Cardiac muscle cell (in vitro differentiated cells and primary cell): ENCODE results near the gene NCAM2. TPM values are rescaled to one million over a fixed set of nuclear protein-coding genes. Genes with fewer than 3 reads are reported as not detected.

Source experiments
- DNase-seq, 2 donors: peaks; one replicate each; pipeline versions ENCODE4 v3.0.0 to v3.0.0-alpha.2; 2010 to 2017; ENCODE audit warnings: low read depth in 1 of 2, low spot score in 1 of 2
- H3K27ac ChIP-seq: fragments of 200-600 bp; sonication (generic); 2 replicates; pipeline ENCODE4 v1.5.1; 2016
- H3K27me3 ChIP-seq: fragments of 200-600 bp; sonication (generic); 2 replicates; pipeline ENCODE4 v1.6.0; 2016; ENCODE audit warnings: control low read depth
- H3K36me3 ChIP-seq: fragments of 200-600 bp; sonication (generic); 2 replicates; pipeline ENCODE4 v1.5.1; 2016; ENCODE audit warnings: control low read depth
- H3K4me1 ChIP-seq: fragments of 200-600 bp; sonication (generic); 2 replicates; pipeline ENCODE4 v1.8.1; 2017; ENCODE audit warnings: low read depth, mild to moderate bottlenecking, mixed run types
- H3K4me3 ChIP-seq: fragments of 200-600 bp; sonication (generic); 2 replicates; pipeline ENCODE4 v1.5.1; 2016; ENCODE audit warnings: mild to moderate bottlenecking
- H3K9me3 ChIP-seq: fragments of 200-600 bp; sonication (generic); 2 replicates; pipeline ENCODE4 v1.5.1; 2017; ENCODE audit warnings: low read depth, mild to moderate bottlenecking, control low read depth
- CTCF ChIP-seq: IDR thresholded peaks from 2 replicates; pipeline ENCODE4 v1.5.1; 2012; ENCODE audit warnings: low read depth, mild to moderate bottlenecking, low read length
- polyA plus RNA-seq: library from polyadenylated mRNA; unstranded; fragments of >200 nt; fragmentation: Nextera tagmentation; extraction: Ambion mirVana; gene quantifications from 2 replicates; pipeline ENCODE4 v1.2.1, GENCODE V29; 2016
- total RNA-seq: library from RNA; depleted of rRNA; stranded (reverse); fragments of >200 nt; gene quantifications from 2 replicates; pipeline ENCODE4 v1.2.3, GENCODE V29; 2016

The NCAM2 gene
- total and polyA plus RNA-seq, 2 experiments from 2014 or later = 0.45 to 2.6 TPM

GRCh38 chr21:21468003-21468402 is 469.8 kb downstream of the NCAM2 start:
- Histone ChIP-seq H3K27ac (no peak overlapping the region), H3K4me1 (no peaks in the 10 kb centered on the region), H3K27me3 (no peaks in the 10 kb centered on the region), H3K9me3 (no peaks in the 10 kb centered on the region), H3K4me3 (no peak overlapping the region), H3K36me3 (no peaks in the 10 kb centered on the region)
- no peak for DNase-seq
- no peak for TF ChIP-seq CTCF

- peak in 1 of 2 donors; percentile 37 for DNase-seq
- Histone ChIP-seq H3K27ac (no peak overlapping the region), H3K27me3 (no peaks in the 10 kb centered on the region)
Observed at GRCh38 chr21:21481239-21481638, 483.0 kb downstream of the NCAM2 start.

GRCh38 chr21:21508859-21509258 is 510.6 kb downstream of the NCAM2 start:
- no peak for TF ChIP-seq CTCF
- DNase-seq = no peak
- Histone ChIP-seq H3K27me3 (no peaks in the 10 kb centered on the region), H3K27ac (no peak overlapping the region), H3K4me1 (no peaks in the 10 kb centered on the region), H3K4me3 (no peak overlapping the region), H3K9me3 (no peaks in the 10 kb centered on the region), H3K36me3 (no peaks in the 10 kb centered on the region)

More at GRCh38 chr21:21481239-21481638, 483.0 kb downstream of the NCAM2 start:
- no peaks in the 10 kb centered on the region for H3K4me1 ChIP-seq
- H3K36me3 ChIP-seq = no peaks in the 10 kb centered on the region
- H3K4me3 ChIP-seq = no peak overlapping the region
- H3K9me3 ChIP-seq = no peaks in the 10 kb centered on the region
- no peak for TF ChIP-seq CTCF

GRCh38 chr21:21530680-21531079 is 532.5 kb downstream of the NCAM2 start:
- no peak overlapping the region for H3K4me3 ChIP-seq
- no peaks in the 10 kb centered on the region for H3K9me3 ChIP-seq

GRCh38 chr21:21547368-21547953 is 549.3 kb downstream of the NCAM2 start:
- Histone ChIP-seq H3K36me3 (no peaks in the 10 kb centered on the region), H3K27me3 (no peaks in the 10 kb centered on the region), H3K9me3 (no peaks in the 10 kb centered on the region), H3K27ac (no peak overlapping the region), H3K4me1 (no peaks in the 10 kb centered on the region), H3K4me3 (no peak overlapping the region)
- no peak for TF ChIP-seq CTCF
- peak in 1 of 2 donors; percentile 32 for DNase-seq

More at GRCh38 chr21:21530680-21531079, 532.5 kb downstream of the NCAM2 start:
- Histone ChIP-seq H3K27ac (no peak overlapping the region), H3K4me1 (no peaks in the 10 kb centered on the region), H3K36me3 (no peaks in the 10 kb centered on the region), H3K27me3 (no peaks in the 10 kb centered on the region)
- TF ChIP-seq CTCF = no peak
- no peak for DNase-seq
